GM06990 (cell line): ENCODE measurements around the gene KRTDAP.
"Not testable (repeated sequence)": the region's sequence is repeated elsewhere in the genome, so short reads cannot be mapped to it uniquely, and the experiment has no call there.

Experiments
- DNase-seq: peaks from one replicate; pipeline ENCODE4 v3.0.0-alpha.2; 2011; ENCODE audit not compliant: insufficient read length; ENCODE audit errors: extremely low read depth
- H3K27me3 ChIP-seq: replicated peaks from 2 replicates; pipeline ENCODE4 v1.6.0; 2011; ENCODE audit warnings: low read length; ENCODE audit not compliant: control insufficient read depth, insufficient read depth
- H3K36me3 ChIP-seq: 2 replicates; pipeline ENCODE4 v1.5.1; 2011; ENCODE audit warnings: low read length; ENCODE audit not compliant: control insufficient read depth, insufficient read depth
- H3K4me3 ChIP-seq: replicated peaks from 2 replicates; pipeline ENCODE4 v1.5.1; 2011; ENCODE audit warnings: low read depth, mild to moderate bottlenecking, control low read depth, low read length
- TF ChIP-seq, protein P1 (sequence below): IDR thresholded peaks from 2 replicates; pipeline ENCODE4 v1.5.1; 2011; ENCODE audit warnings: low read length, control low read depth, mild to moderate bottlenecking, inconsistent platforms; ENCODE audit not compliant: insufficient read depth, poor library complexity, severe bottlenecking

The KRTDAP gene

DNA sequence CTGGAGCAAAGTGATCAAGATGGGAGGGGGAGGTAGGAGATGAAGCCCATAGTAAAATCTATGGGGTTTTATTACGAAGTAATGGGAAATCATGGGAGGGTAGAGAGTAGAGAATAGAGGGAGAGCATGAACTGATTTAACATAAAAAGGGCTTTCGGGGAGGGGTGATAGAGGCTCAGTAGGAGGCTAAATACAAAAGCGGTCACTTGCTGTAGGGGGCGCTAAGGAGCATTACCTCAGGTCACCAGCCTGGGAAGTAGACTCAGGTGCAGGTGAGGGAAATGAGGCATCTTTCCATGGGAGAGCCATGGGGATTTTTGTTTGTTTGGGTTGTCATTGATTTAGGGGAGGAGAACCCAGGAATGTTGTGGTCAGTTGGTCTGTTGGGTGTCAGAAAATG lies 14.1 kb downstream of the KRTDAP start:
- Histone ChIP-seq H3K36me3 (no peaks in the 10 kb centered on the region), H3K27me3 (no peaks in the 10 kb centered on the region), H3K4me3 (no peak overlapping the region)
- TF ChIP-seq, protein P1, sequence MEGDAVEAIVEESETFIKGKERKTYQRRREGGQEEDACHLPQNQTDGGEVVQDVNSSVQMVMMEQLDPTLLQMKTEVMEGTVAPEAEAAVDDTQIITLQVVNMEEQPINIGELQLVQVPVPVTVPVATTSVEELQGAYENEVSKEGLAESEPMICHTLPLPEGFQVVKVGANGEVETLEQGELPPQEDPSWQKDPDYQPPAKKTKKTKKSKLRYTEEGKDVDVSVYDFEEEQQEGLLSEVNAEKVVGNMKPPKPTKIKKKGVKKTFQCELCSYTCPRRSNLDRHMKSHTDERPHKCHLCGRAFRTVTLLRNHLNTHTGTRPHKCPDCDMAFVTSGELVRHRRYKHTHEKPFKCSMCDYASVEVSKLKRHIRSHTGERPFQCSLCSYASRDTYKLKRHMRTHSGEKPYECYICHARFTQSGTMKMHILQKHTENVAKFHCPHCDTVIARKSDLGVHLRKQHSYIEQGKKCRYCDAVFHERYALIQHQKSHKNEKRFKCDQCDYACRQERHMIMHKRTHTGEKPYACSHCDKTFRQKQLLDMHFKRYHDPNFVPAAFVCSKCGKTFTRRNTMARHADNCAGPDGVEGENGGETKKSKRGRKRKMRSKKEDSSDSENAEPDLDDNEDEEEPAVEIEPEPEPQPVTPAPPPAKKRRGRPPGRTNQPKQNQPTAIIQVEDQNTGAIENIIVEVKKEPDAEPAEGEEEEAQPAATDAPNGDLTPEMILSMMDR: peak; percentile 36
- DNase-seq: no peak

DNA sequence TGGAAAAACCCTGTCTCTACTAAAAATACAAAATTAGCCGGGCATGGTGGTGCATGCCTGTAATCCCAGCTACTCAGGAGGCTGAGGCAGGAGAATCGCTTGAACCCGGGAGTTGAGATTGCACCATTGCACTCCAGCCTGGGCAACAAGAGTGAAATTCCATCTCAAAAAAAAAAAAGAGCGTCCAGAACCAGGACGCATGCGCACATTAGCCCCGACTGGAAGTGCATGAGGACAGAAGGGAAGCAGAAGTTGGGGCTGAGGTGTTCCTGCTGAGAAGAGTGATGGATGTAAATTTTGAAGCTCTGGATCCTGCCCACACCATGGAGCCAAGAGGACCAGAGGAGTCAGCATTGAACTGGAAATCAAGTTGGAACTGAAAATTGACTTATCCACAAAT lies 15.7 kb downstream of the KRTDAP start:
- not testable (repeated sequence) for H3K36me3 ChIP-seq, H3K27me3 ChIP-seq, DNase-seq, H3K4me3 ChIP-seq

DNA sequence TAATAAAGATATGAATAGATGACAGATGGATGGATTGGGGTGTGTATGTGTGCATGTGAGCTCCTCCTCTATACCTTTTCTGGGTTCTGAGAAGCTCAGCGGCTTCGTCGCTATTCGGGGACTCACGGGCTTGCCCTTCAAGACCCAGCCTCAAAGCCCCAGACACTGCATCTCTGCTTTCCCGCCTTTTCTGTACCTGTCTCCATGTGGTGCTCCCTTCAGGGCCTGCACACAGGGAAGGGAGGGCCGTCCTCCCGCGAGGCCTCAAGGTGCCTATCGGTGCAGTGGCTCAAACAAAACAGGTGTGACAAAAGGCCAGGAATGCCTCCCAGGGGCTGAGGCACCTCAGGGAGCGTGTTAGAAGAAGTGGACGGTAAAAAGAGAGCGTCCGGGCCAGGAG lies 16.2 kb downstream of the KRTDAP start:
- no peaks in the 10 kb centered on the region for H3K36me3 ChIP-seq
- no peak for DNase-seq
- TF ChIP-seq, protein P1: no peak

DNA sequence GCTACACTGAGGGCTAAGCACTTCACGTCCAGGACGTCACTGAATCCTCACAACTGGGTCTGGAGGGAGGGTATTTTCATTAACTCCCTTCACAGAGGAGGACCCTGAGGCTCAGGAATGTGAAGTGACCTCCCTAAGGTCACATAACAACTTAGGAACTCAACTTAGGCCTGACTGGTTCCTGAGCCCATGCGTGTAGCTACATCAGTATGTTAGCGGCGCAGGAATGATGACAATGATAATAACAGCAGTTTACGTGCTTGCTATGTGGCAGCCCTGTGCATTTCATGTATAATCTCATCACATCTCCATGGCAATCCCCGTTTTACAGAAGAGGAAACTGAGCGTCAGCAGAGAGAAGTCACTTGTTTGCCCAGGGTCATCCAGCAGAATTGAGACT lies 18.3 kb downstream of the KRTDAP start:
- H3K27me3 ChIP-seq: no peaks in the 10 kb centered on the region
- no peak for DNase-seq
- H3K4me3 ChIP-seq: no peak overlapping the region
- no peaks in the 10 kb centered on the region for H3K36me3 ChIP-seq
- TF ChIP-seq, protein P1: no peak

More for the DNA sequence above, 16.2 kb downstream of the KRTDAP start:
- no peak overlapping the region for H3K4me3 ChIP-seq
- H3K27me3 ChIP-seq: no peaks in the 10 kb centered on the region

DNA sequence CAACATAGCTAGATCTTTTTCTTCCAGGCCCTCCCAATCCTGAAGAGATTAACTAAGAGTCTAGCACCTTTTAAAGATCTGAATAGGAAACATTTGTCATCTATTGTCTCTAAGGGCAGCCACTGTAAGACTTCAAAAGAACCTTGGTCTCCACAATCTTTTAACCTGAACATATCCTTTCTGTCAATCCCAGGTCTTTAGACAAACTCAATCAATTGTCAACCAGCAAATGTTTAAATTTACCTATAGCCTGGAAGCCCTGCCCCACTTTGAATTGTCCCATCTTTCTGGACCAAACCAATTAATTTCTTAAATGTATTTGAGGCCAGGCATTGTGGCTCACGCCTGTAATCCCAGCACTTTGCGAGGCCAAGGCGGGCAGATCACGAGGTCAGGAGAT lies 19.2 kb downstream of the KRTDAP start:
- H3K27me3 ChIP-seq: not testable (repeated sequence)

DNA sequence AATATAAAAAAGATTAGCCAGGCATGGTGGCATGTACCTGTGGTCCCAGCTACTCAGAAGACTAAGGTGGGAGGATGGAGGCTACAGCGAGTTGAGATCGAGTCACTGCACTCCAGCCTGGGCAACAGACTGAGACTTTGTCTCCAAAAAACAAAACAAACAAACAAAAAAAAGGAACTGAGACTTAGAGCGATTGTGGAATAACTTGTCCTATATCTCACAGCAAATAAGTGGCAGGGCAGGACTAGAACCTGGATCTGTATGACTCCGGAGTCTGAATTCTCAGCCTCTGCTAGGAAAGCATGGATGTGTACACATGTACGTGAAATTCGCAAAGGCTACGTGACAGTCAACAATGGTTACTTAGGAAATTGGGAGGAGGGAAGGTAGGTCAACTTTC lies 20.1 kb downstream of the KRTDAP start:
- Histone ChIP-seq H3K27me3 (no peaks in the 10 kb centered on the region), H3K36me3 (no peaks in the 10 kb centered on the region), H3K4me3 (no peak overlapping the region)
- TF ChIP-seq, protein P1: no peak
- DNase-seq: no peak

More for the DNA sequence above, 19.2 kb downstream of the KRTDAP start:
- DNase-seq, H3K36me3 ChIP-seq, H3K4me3 ChIP-seq: not testable (repeated sequence)

DNA sequence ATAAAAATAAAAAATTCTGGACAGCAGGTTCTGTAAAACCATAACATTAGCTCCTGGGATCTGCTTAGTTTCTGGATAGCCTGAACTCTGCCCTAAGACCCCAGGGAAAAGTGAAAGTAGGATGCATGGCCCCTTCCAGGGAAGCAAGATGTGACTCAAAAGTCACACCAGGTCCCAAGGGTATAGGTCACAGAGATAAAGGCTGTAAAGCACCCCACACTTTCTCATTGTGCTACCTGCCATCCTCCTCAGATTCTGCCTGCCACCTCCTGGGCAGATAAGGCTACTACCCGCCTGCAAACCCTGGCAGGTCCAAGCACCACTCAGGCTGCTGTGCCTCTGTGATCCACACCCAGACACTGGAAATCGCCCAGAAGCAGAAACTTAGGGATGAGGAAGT lies 21.6 kb downstream of the KRTDAP start:
- H3K36me3 ChIP-seq: no peaks in the 10 kb centered on the region
- peak; percentile 45 for DNase-seq
- TF ChIP-seq, protein P1: peak; percentile 86
- H3K4me3 ChIP-seq: no peak overlapping the region
- H3K27me3 ChIP-seq: no peaks in the 10 kb centered on the region
